GM18498 (cell line): ENCODE results near the gene RTRAF.

ENCODE experiments used
- ATAC-seq: cut with Tn5 transposase; IDR thresholded peaks from one replicate; pipeline ENCODE4 v1.9.1; 2021; ENCODE audit warnings: mild to moderate bottlenecking, moderate library complexity; ENCODE audit not compliant: unreplicated experiment

RTRAF gene

DNA sequence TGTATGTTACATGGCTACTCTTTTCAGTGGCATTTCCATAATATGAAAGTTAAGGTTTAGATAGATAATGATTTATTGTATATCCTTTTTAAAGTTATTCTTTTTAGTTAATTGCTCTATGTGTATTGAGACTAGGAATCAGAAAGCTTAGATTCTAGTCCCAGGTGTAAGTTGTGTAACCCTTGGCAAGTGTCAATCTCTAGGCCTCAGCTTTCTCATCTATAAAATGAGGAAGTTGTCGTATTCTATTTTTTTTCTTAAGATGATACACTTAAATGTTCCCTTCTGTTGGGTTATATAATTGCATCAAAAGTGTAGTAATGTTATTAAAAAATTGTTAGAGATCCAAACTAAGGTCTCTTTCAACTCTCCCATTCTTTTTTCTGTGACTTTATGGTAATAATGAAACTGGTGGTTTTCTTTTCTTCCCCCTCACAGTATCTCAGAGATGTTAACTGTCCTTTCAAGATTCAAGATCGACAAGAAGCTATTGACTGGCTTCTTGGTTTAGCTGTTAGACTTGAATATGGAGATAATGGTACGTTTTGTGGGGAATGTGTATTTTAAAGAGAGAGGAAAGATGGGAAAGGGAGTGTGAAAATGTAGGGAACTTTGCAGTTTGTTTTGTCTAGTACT is 4.1 kb downstream of the RTRAF start:
- no peak for ATAC-seq

DNA sequence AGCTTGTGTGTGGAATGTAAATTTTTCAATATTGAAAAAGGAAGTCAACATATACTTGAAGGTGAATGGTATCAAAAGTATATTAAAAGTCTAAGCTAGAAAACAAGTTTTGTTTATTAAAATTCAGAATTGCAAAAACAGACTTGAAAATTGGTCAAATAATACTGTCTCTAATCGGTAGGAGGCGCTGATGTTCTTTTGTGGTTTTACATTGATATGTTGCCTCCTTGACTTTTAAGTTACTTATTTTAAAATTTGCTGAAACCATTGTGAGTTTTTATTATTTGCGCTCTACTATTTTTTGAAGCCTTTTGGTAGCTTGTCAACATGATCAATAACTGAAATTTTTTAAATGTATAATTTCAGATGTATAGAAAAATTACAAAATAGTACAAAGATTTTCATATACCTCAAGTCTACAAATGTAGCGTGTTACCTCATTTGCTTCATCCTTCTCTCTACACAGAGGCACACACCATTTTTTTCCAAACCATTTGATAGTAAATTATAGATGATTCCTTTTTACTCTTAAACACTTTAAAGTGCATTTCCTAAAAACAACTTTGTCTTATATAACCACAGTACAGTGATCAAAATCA is 6.9 kb downstream of the RTRAF start:
- ATAC-seq: no peak

DNA sequence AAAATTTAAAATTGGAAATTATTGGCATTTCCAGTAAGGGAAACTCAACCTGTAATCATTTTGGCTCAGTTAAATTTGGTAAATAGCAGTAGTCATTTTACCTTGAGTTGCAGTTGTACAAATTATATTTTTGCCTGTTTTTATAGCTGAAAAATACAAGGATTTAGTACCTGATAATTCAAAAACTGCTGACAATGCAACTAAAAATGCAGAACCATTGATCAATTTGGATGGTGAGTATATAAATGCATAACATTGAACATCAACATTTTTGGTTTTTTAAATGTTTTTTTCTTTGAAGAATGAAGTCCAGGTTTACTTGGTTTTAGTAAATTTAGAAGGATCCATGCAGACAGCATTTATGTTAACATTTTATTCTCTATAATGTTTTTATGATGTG is 9.0 kb downstream of the RTRAF start:
- ATAC-seq: no peak

DNA sequence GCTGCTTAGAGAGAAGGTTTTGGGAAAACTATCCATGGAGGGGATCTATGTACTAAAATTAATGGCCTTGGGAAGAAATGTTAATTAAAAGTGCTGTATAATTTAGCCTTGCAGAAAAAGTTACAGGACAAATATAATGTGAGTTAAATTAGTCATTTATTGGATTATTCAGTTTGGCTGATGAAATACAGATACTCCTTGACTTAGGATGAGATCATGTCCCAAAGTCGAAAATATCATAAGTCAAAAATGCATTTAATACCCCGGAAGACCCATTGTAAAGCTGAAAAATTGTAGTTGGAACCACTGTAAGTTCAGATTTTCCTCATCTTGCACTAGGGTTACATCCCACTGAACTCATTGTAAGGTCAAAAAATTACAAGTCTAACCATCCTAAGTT is 9.7 kb downstream of the RTRAF start:
- no peak for ATAC-seq

DNA sequence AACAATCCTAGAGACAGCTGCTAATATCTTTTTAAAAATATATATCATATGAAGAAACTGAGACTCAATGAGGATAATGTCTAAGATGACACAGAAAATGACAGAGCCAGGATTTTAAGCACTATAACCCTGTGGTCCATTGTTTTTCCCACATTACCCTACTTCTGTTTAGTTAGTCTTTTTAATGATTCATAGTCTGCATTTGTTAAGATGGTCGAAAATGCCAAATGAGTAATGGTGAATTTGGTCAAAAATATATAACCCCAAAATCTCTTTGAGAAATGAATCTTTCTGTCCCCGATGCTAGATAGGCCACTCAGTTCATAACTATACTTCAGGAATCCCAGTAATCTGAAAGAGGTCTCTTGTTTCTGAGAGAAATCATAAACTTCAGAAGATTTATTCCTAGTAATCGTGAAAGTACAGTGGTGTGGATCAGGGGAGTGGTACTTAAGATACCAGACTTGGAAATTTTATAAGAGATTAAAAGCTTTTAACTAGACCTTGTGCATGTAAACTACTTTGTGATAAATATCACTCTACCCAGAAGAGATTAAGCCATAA is 10.8 kb downstream of the RTRAF start:
- ATAC-seq: no peak

DNA sequence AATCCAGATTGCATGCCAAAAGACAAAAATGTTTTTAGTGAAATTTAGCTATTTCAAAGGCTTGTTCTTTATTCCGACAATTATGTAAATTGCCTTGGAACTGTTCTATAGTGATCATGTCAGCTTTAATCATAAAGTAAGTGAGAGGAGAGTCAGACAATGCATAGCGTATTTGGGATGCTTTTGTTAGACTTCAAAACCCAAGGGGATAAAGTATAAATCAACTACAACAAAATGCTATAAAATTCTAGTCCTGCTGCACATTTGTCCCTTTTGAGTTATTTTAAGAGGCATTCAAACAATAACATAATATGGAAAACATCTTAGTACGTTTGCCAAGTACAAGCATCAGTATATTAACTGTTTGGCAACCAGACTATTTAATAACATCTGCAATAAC is 11.3 kb downstream of the RTRAF start:
- no peak for ATAC-seq

DNA sequence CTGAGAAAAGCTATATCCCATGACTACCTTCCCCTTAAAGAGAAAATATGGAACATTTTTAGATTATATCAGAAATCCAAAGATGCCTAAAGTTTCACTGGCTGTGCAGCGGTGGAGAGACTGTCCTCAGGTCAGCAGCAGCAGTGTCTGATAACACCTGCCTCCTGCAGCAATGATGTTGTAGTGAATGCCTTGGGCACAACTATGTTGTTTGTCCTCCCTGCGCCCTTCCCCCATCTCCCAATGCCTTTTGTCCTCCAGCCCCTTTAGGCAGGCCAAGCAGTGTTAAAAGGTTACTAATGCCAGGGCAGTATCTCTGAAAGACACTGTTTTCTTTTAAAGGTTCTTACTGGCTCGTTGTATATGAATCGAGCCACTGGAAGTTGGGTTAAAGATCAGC is 13.2 kb downstream of the RTRAF start:
- no peak for ATAC-seq

DNA sequence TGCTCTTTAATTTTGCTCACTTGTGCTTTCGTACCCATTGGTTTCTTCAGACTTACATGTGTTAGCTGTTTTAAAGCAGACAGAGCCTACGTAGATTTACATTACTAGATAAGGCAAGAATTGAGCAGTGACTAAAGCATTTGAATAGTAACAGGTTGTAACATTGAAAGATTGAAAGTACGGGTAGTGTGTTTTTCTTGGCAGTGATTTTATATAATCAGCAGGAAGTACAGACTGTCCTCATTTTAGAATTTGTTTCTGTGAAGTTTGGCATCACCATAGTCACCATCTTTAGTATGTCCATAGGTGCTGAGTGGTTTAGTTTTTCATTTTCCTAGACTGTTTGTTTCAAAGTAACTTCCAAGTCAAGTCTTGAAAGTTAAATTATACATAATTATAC is 14.0 kb downstream of the RTRAF start:
- no peak for ATAC-seq

DNA sequence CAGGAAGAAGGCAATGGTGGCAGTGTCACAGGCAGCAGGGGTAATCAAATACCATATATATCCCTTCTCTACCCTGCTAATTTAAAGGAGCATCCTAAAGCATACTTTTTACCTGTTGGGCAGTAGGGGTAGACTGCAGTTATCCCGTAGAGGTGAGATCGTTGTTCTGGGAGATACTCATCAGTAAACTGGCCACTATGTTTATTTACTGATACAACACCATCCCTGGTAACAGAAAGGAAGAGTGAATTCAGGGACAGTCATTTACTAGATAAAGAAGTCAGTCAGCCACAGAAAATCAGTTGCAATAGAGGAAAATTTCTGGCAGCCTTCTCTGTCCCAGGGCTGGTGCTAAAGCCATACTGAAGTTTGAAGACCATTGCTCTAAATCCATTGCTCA is 16.3 kb downstream of the RTRAF start:
- no peak for ATAC-seq

DNA sequence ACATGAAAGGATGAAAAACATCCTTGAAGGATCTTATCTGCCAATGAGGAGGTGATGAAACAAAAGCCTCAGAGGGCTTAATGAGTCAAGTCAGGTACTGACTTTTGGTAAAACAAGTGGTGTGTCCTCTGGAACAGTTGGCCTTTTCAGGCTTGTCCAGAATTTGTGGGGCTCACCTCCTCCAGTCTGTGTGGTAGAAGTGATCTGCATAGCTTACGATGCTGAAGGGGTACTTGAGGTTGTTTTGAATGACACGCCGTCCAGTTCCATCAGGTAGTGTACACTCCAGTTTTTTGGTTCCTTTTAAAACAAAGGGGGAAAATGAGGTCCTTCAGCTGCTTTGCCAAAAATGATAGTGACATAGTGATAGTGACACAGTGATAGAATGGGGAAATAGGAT is 17.0 kb downstream of the RTRAF start:
- no peak for ATAC-seq

DNA sequence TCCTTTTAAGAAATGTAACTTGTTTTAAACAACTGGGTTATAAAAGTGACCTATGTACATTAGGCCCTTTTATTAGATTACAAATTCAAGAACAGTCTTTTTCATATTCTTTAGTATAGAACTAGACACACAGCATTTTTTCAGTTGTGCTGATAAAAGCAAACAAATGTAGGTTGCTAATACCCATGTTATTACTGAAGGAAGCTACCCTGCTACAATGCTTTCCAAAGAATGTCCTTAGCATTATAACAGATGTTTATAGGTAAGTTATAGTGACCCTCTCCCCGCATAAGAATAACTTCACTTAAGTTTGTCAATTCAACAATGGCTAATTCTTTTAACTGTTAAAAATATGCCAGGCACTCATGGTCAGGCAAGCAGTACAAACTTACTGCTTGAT is 17.9 kb downstream of the RTRAF start:
- no peak for ATAC-seq

DNA sequence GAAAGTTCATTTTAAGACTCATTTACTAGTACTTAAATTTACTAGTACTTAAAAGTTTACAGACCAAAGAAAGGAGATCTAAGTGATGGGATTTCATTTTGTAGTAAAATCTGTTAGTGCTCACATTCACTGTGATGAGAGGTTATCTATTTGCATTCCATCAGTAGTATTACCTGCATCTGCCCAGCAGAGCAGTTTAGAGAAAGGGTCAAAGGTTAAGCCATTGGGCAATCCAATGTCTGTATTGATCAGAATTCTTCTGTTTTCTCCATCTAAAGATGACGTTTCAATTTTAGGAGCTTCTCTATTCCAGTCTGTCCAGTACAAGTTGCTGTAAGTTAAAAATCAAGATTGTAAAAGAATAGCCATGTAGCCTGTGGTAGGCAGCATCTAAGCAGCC is 18.3 kb downstream of the RTRAF start:
- no peak for ATAC-seq

DNA sequence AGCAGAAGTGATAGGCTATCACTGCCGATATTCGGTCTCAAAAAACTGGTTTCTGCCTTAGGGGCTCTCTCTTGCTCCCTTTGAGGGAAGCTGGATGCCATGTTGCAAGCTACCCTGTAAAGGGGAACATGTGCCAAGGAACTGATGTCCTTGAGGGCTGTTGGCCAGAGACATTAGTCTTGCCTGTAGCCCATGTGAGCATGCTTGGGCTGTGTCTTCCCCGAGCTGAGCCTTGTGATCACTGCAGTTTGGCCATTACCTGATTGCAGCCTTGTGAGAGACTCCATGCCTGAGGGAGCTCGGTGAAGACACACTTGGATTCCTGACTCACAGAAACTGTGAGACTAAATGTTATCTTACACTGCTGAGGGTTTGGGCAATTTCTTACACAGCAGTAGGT is 18.8 kb downstream of the RTRAF start:
- no peak for ATAC-seq

DNA sequence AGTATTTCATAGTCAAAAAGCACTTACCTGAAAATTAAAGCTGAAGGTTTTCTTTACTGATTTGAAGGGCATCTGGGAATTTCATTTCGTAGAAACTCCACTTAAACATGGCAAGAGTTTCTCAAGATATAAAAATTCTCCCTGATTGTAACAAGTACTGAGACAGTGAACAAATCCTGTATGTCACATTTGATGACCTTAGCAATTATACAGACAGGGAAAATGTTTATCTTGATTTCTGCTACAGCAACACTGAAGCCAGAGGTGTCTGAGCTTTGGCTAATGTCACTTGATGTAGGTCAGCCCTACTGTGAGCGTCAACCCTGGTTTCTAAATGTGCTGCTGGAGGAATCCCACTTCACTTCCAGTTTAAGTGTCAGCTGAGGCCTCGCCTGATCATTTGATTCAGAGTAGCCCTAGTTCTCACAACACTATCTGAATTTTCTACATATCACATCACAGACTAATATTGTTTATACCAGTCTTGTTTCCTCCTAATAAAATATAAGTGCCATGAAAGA is 20.9 kb downstream of the RTRAF start:
- no peak for ATAC-seq

DNA sequence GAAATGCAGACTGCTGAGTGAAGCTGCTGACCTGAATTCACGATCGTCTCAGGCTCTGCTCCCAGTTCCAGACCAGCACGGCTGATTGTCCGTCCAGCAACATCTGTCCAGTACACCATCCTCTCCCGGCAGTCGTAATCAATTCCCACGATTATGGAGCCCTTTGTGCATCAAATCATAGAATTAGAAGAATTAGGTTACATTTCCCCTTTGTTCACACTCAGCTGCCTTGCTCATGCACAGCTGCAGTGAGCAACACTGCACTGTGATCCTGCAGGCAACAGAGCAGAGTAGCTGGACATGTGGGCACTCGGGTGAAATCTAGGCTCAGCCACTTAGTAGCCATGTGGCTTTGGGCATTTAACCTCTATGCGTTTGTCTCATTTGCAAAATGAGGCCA is 22.2 kb downstream of the RTRAF start:
- no peak for ATAC-seq

DNA sequence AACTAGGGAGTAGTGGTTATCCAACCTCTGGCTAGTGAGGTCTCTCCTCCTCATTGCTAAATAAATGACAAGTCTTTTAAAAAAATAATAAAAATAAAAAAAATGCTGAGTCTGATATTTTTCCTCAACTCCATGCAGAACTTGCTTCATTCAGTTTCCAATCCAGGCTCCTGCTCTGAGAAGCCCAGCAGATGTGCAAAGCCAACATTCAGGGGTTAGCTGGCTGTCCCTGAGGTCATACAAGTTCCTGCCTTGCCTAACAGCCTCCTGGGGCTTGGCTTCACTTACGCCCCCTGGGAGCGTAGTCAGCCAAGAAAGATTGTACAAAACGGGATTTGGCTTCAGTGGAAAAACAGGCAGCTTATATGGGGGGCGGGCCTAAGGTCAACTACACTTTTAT is 23.3 kb downstream of the RTRAF start:
- no peak for ATAC-seq

DNA sequence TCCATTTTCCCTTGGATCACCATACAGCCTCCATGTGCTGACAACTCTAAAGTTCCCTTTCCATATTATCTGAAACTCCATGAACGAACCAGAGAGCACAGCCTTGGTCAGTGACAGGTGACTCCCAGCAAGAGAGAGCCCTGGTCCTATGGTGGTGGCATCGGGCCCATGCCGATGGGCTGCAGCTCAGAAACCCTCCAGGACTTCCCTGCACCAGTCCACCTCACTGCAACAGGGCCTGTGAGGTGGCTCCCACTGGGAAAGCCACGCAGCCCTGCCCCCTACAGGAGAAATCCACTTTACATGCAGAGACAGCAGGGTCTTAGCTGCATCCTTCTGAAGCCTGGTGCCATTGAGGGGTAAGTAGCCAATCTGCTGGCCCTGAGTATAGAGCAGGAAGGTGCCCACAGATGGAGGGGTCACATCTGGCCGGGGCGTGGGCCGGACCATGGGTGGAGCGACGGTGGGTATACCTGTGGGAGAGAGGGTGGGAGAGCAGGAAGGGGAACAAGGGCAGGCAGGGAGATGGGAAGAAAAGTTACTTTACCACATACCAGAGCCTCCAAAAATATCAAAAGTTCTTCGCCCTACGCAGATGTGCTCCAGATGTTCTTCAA is 24.7 kb downstream of the RTRAF start:
- no peak for ATAC-seq

DNA sequence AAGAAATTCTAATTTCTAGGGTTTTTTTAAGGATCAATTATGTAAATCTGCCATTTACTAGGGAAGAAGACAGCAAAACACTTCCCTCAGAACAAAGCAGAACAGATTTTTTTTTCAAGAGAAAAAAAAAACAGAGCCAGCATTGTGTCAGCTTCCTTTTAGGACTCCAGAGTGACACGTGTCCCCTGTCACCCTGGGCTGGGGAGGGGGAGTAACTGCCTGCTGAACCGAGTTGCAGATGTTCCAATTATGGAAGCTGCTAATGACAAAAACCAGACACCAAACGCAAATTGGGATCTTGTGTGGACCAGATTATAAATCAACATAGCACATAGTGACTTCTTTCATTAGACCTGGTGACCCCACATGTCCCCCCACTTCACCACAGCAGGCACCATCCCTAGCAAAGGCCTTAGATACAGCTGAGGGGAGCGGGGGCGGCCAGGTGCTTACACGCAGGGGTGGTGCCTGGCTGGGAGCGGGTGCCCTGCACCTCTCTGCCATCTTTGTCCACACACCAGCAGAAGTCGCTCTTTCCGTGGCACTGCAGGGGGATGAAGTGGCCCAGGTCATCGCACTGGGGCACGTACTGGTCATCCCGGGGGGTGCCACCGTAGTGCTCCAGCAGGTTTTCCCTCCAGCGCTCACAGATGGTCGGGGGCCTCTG is 25.4 kb downstream of the RTRAF start:
- no peak for ATAC-seq

DNA sequence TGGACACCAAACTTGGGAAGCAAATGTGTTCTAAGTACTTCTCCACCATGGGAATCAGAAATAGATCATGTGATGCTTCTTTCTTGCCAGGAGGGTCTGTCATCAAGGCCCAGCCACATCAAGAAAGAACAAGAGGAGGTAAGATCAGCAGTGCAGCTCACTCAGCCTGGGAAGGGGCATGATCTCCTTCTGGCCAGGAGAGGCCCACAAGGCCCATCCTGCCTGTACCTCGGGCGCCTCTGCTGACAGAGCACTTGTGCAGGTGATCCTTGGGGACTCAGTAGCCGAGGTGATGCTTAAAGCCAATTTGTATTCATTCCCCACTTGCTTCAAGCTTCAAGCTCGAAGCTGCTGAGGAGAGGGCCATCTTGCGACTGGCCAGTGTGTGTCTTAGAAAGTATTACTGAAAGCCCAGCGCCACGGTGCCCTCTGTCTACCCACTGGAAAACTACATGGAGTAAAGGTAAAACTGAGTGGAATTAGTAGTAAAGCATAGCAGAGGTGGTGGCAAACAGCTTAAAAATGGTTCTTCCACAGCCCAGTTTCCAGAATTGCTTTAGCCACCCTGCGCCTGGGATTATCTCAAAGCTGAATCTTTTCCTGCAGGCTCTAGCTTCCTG is 26.2 kb downstream of the RTRAF start:
- ATAC-seq: no peak

DNA sequence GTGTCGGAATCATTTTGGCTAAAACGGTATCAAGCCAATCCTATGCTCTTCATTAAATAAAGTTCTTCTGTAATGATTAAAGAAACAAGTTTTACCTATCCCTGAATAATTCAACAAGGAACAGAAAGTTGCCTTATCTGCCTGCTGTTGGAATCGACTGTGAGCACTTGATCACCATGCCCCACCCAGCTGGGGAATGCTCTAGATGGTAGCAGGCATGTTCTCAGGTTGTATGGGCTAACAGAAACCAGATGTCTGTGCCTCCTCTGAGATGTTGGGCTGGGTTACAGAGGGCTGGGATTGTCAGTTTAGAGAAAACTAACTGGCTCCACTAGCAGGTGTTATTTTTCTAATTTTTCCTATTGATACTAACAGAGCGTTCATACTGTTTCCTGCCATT is 28.9 kb downstream of the RTRAF start:
- no peak for ATAC-seq

DNA sequence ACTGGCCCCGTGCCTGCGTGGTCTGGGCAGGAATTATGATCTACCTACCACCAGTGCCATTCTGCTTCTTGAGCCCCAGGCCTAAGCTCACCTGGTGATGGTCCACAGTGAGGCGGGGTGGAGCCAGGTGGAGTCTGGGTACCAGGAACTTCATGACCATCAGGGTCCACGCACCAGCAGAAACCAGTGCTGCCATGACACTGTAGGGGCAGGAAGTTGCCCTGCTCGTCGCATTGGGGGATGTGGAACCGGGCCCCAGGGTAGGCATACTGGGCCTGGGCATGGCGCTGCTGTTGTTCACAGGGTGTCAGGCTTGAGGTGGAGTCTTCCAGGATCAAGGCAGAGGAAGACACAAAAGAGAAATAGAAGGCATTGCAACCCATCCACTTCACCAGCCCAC is 29.6 kb downstream of the RTRAF start:
- no peak for ATAC-seq
